Epithelial cell of proximal tubule (primary cell): ENCODE results near the gene ZNRF3. TPM values are rescaled to one million over a fixed set of nuclear protein-coding genes. Genes with fewer than 3 reads are reported as not detected.

Source experiments
- DNase-seq: peaks from one replicate; pipeline ENCODE4 v3.0.0-alpha.2; 2011; ENCODE audit warnings: low read depth
- H3K4me3 ChIP-seq: 2 replicates; pipeline ENCODE4 v1.5.1; 2011; ENCODE audit warnings: low read depth, mild to moderate bottlenecking, low read length
- CTCF ChIP-seq: conservative IDR thresholded peaks from 2 replicates; pipeline ENCODE4 v1.5.1; 2012; ENCODE audit warnings: low read depth, mild to moderate bottlenecking, low read length
- total RNA-seq: library from RNA; depleted of rRNA; stranded (reverse); fragments of >200 nt; gene quantifications from 2 replicates; pipeline ENCODE4 v1.2.3, GENCODE V29; 2015

ZNRF3 gene
- total RNA-seq, 1 donor from 2014 or later: 15.6 TPM

- H3K4me3 ChIP-seq: no peak overlapping the region
- TF ChIP-seq CTCF: no peak
Measured at GRCh38 chr22:28922540-28923244, 39.3 kb downstream of the ZNRF3 start.

GRCh38 chr22:28923826-28924732 is 40.7 kb downstream of the ZNRF3 start:
- no peak overlapping the region for H3K4me3 ChIP-seq
- no peak for DNase-seq
- no peak for TF ChIP-seq CTCF

More at GRCh38 chr22:28922540-28923244, 39.3 kb downstream of the ZNRF3 start:
- no peak for DNase-seq

DNA sequence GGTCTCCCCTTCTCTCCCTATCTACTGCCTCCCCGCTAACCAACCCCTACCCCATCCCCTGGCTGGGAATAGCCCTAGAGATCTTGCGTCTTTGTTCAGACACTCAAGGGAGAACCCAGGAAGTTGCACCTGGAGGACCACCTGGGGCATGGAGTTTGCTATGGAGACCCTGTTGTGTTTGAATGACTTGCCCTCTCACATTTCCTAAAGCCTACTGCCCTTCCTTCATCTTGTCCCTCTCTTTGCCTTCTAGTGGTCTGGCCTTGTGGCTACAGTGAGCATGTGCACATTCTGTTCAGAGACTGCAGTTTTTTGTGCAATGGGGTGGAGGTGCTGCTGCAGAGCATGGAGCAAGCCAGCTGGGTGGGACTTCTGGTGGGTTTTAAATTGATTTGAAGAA is 42.5 kb downstream of the ZNRF3 start:
- H3K4me3 ChIP-seq: no peak overlapping the region
- no peak for TF ChIP-seq CTCF
- no peak for DNase-seq

- H3K4me3 ChIP-seq: no peak overlapping the region
- no peak for DNase-seq
- no peak for TF ChIP-seq CTCF
Measured at GRCh38 chr22:28927630-28928029, 44.3 kb downstream of the ZNRF3 start.

DNA sequence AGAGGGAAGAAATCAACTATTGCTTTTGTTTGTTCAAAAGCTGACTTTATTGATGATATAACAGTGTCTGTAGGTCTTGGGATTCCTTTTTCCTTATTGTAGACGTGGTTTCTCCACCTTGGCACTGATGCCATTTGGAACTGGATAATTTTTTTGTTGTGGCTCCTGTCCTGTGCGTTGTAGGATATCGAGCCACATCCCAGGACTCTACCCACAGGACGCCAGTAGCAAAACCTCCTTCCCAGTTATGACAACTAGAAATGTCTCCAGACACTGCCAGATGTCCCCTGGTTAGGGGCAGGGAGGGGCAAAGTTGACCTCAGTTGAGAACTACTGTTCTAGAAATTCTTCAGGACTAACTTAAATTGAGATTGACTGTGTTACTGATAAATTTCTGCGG is 45.8 kb downstream of the ZNRF3 start:
- TF ChIP-seq CTCF: no peak

DNA sequence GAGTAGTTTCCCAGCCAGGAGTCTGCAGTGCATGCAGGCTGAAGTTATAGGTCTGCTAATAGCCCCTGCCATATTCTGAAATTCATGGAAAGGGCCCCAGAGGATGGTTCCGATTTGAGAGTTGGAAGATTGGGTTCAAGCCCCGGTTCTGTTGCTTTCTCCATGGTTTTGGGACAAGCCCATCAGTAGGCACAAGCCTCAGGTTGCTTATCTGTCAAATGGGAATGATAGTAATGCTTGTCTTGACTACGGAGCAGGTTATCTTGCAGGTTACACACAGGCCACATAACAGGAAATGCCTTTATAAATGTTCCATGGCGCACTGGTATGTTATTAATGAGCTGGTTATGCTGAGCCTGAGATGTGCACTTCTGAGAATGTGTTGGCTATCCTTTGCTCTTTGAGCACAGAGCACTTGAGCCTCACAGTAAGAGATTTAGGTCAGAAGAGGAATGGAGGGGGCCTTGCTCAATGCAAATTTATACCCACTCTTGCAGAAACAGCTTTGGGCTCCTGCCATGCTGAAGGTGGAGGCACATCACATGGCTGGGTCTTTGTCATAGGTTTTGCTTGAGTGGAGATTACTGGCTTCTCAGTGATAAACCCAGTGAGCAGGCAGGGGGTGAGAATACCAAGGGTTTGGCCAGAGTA is 47.1 kb downstream of the ZNRF3 start:
- TF ChIP-seq CTCF: no peak
- no peak overlapping the region for H3K4me3 ChIP-seq
- DNase-seq: peak; percentile 95

More for the DNA sequence above, 45.8 kb downstream of the ZNRF3 start:
- no peak overlapping the region for H3K4me3 ChIP-seq
- DNase-seq: no peak
